CD14-positive monocyte (primary cell): ENCODE measurements around the gene GALNS. TPM values are rescaled to one million over a fixed set of nuclear protein-coding genes. Genes with fewer than 3 reads are reported as not detected.

Source experiments
- DNase-seq, 3 donors: peaks; one replicate each; pipeline ENCODE4 v3.0.0-alpha.2; 2011 to 2022
- H2AFZ ChIP-seq: 2 replicates; pipeline ENCODE4 v1.6.0; 2012; ENCODE audit warnings: mild to moderate bottlenecking, low read depth, low read length, inconsistent platforms; ENCODE audit not compliant: insufficient read depth, poor library complexity, severe bottlenecking
- H3K27ac ChIP-seq, 2 donors: 1 replicate in 1 of 2; 2 replicates in 1 of 2; pipeline ENCODE4 v1.5.1; 2012 to 2013; ENCODE audit warnings: low read length in 2 of 2, control low read depth in 1 of 2, inconsistent platforms in 1 of 2, low read depth in 1 of 2, mild to moderate bottlenecking in 1 of 2
- H3K27me3 ChIP-seq, 2 donors: one replicate each; pipeline versions ENCODE4 v1.6.0 to v1.6.1; 2011 to 2013; ENCODE audit warnings: low read length in 2 of 2; ENCODE audit not compliant: control insufficient read depth in 2 of 2, insufficient read depth in 2 of 2
- H3K36me3 ChIP-seq, 2 donors: replicated peaks in 1 of 2; 1 replicate in 1 of 2; 2 replicates in 1 of 2; pipeline versions ENCODE4 v1.5.1 to v1.6.1; 2012 to 2013; ENCODE audit warnings: low read length in 2 of 2, control low read depth in 1 of 2, inconsistent platforms in 1 of 2, mild to moderate bottlenecking in 1 of 2; ENCODE audit not compliant: insufficient read depth in 2 of 2, control insufficient read depth in 1 of 2
- H3K4me1 ChIP-seq, 2 donors: 1 replicate in 1 of 2; 2 replicates in 1 of 2; pipeline versions ENCODE4 v1.5.1 to v1.6.1; 2012 to 2013; ENCODE audit warnings: low read length in 2 of 2, control low read depth in 1 of 2, inconsistent platforms in 1 of 2, mild to moderate bottlenecking in 1 of 2, moderate library complexity in 1 of 2; ENCODE audit not compliant: insufficient read depth in 2 of 2, control insufficient read depth in 1 of 2
- H3K4me2 ChIP-seq: replicated peaks from 2 replicates; pipeline ENCODE3; 2012; ENCODE audit warnings: low read length, moderate library complexity, mild to moderate bottlenecking; ENCODE audit not compliant: poor library complexity, severe bottlenecking; ENCODE audit errors: extremely low read depth
- H3K4me3 ChIP-seq, 3 experiments: fragments of 200-600 bp in 1 of 3; sonication (generic) in 1 of 3; replicated peaks in 1 of 3; 1 replicate in 2 of 3; 2 replicates in 1 of 3; pipeline ENCODE4 v1.5.1; 2011 to 2013; ENCODE audit warnings: low read length in 3 of 3, mild to moderate bottlenecking in 3 of 3, control low read depth in 2 of 3, low read depth in 2 of 3, inconsistent platforms in 1 of 3, moderate library complexity in 1 of 3
- H3K79me2 ChIP-seq: 2 replicates; pipeline ENCODE4 v1.6.0; 2012; ENCODE audit warnings: mild to moderate bottlenecking, control low read depth, inconsistent platforms, low read length, moderate library complexity; ENCODE audit not compliant: insufficient read depth
- H3K9ac ChIP-seq: 2 replicates; pipeline ENCODE4 v1.6.0; 2017; ENCODE audit warnings: low read length, mild to moderate bottlenecking; ENCODE audit not compliant: insufficient read depth, poor library complexity, severe bottlenecking
- H3K9me3 ChIP-seq, 2 donors: replicated peaks in 1 of 2; 1 replicate in 1 of 2; 2 replicates in 1 of 2; pipeline versions ENCODE4 v1.5.1 to v1.6.1; 2012 to 2013; ENCODE audit warnings: low read length in 2 of 2, control low read depth in 1 of 2; ENCODE audit not compliant: control insufficient read depth in 1 of 2, insufficient read depth in 1 of 2
- H4K20me1 ChIP-seq: 2 replicates; pipeline ENCODE4 v1.6.0; 2012; ENCODE audit warnings: mild to moderate bottlenecking, low read length, control low read depth, moderate library complexity; ENCODE audit not compliant: insufficient read depth
- H3K27ac Mint-ChIP-seq, 7 donors: one replicate each; pipeline ENCODE4 v1.8.0; 2020; ENCODE audit warnings: mild to moderate bottlenecking in 7 of 7, mixed read lengths in 7 of 7, moderate library complexity in 6 of 7, inconsistent platforms in 2 of 7
- H3K27me3 Mint-ChIP-seq, 3 donors: one replicate each; pipeline ENCODE4 v1.8.0; 2021 to 2022; ENCODE audit warnings: low read depth in 3 of 3, mild to moderate bottlenecking in 3 of 3, mixed read lengths in 3 of 3, moderate library complexity in 3 of 3, inconsistent platforms in 1 of 3
- H3K36me3 Mint-ChIP-seq, 2 donors: one replicate each; pipeline ENCODE4 v1.8.0; 2020; ENCODE audit warnings: mixed read lengths in 2 of 2, inconsistent platforms in 1 of 2, mild to moderate bottlenecking in 1 of 2
- H3K4me1 Mint-ChIP-seq: one replicate; pipeline ENCODE4 v1.8.0; 2020; ENCODE audit warnings: mild to moderate bottlenecking, mixed read lengths
- H3K4me3 Mint-ChIP-seq, 2 donors: one replicate each; pipeline ENCODE4 v1.8.0; 2020; ENCODE audit warnings: mild to moderate bottlenecking in 2 of 2, mixed read lengths in 2 of 2, moderate library complexity in 1 of 2
- H3K9me3 Mint-ChIP-seq, 7 donors: one replicate each; pipeline ENCODE4 v1.8.0; 2020 to 2022; ENCODE audit warnings: mixed read lengths in 7 of 7, mild to moderate bottlenecking in 6 of 7, moderate library complexity in 6 of 7, inconsistent platforms in 2 of 7
- WGBS: methylation state at CpG from one replicate; pipeline ENCODE4 v1.1.5; 2013; ENCODE audit warnings: missing lambda C conversion rate; ENCODE audit not compliant: insufficient coverage; 5-methylcytosine and 5-hydroxymethylcytosine counted together
- intact Hi-C, 2 donors: fragments of 100-400 bp; cut with micrococcal nuclease; formaldehyde crosslinking; loops; one replicate each; pipeline versions ENCODE4 v1.15.0 to v1.15.1; 2023
- polyA plus RNA-seq, 3 donors: library from polyadenylated mRNA; depleted of rRNA in 1 of 3; unstranded in 2 of 3; stranded (reverse) in 1 of 3; fragments of 300-500 nt in 2 of 3; fragments of >200 nt in 1 of 3; fragmentation: Illumina TruSeq in 2 of 3; gene quantifications; 1 replicate in 2 of 3; 2 replicates in 1 of 3; pipeline ENCODE4 v1.2.3, GENCODE V29; 2012 to 2021
- TF ChIP-seq, protein P1 (sequence below): fragments of 200-600 bp; IDR thresholded peaks from one replicate; pipeline ENCODE4 v1.8.0; 2022; ENCODE audit warnings: antibody characterized with exemption, mild to moderate bottlenecking

GALNS gene
- polyA plus RNA-seq, 3 donors: 20.2 to 34.4 (median 32.2) TPM

DNA sequence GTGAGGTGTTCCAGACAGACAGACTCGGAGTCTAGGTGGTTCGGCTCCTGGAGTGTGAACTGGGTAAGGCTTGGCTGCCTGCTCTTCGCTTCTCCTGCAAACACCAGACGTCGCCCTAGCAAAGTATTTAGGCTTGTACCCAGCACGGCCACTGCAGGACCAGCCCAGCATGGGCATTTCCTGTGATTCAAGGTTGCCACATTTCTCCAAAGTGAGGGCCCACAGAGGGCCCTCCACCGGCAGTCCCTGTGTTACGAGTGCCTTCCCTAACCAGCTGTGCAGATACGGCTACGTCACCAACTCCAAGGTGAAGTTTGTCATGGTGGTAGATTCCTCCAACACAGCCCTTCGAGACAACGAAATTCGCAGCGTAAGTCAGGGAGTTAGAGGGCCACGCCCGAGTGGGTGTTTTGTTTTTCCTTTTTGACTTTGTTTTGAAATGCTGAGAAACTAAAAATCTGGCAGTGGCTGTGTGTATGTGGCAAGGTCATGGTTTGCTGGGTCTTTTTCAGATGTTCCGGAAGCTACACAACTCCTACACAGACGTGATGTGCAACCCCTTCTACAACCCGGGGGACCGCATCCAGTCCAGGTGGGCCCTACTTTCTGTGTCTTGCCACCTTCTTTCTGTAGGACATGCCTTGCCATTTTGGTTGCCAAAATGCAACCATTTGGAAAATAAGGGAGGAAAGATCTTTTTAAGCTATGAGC is 2.8 kb upstream of the GALNS start:
- H3K36me3 Mint-ChIP-seq: peaks cover 40 to 49% of the 10 kb centered on the region in 2 donors
- TF ChIP-seq, protein P1, sequence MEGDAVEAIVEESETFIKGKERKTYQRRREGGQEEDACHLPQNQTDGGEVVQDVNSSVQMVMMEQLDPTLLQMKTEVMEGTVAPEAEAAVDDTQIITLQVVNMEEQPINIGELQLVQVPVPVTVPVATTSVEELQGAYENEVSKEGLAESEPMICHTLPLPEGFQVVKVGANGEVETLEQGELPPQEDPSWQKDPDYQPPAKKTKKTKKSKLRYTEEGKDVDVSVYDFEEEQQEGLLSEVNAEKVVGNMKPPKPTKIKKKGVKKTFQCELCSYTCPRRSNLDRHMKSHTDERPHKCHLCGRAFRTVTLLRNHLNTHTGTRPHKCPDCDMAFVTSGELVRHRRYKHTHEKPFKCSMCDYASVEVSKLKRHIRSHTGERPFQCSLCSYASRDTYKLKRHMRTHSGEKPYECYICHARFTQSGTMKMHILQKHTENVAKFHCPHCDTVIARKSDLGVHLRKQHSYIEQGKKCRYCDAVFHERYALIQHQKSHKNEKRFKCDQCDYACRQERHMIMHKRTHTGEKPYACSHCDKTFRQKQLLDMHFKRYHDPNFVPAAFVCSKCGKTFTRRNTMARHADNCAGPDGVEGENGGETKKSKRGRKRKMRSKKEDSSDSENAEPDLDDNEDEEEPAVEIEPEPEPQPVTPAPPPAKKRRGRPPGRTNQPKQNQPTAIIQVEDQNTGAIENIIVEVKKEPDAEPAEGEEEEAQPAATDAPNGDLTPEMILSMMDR: no peak
- H3K4me3 ChIP-seq: no peak overlapping the region
- H3K27me3 Mint-ChIP-seq: peaks cover 0 to 2% (median 0%) of the 10 kb centered on the region in 3 donors
- peaks cover 24% of the 10 kb centered on the region for H3K79me2 ChIP-seq
- no peaks in the 10 kb centered on the region for H3K27me3 ChIP-seq
- H4K20me1 ChIP-seq: peaks cover 32% of the 10 kb centered on the region
- no peak overlapping the region for H3K27ac ChIP-seq
- no peak overlapping the region for H3K27ac Mint-ChIP-seq
- no peaks in the 10 kb centered on the region for H3K9me3 ChIP-seq
- H3K9ac ChIP-seq: no peak overlapping the region
- intact Hi-C loops: loop anchor here (2.0 to 10.0 kb wide), 7 partner anchors 43 to 645 kb away; partner anchors contain the start of genes CDH15 (in 1 of the 2), SPG7 (in 1 of the 2) and ZNF778 (in 1 of the 2)
- H3K4me3 Mint-ChIP-seq: no peak overlapping the region
- H2AFZ ChIP-seq: no peak overlapping the region
- no peak for DNase-seq
- H3K9me3 Mint-ChIP-seq: peaks cover 0 to 2% (median 0%) of the 10 kb centered on the region in 7 donors
- WGBS: 92% methylated on average over 8 of the region's 20 CpGs
- H3K4me1 Mint-ChIP-seq: peaks cover 34% of the 10 kb centered on the region
- no peak overlapping the region for H3K4me2 ChIP-seq
- H3K36me3 ChIP-seq: peaks cover 37 to 44% of the 10 kb centered on the region in 2 donors
- H3K4me1 ChIP-seq: peaks cover 27 to 32% of the 10 kb centered on the region in 2 donors

DNA sequence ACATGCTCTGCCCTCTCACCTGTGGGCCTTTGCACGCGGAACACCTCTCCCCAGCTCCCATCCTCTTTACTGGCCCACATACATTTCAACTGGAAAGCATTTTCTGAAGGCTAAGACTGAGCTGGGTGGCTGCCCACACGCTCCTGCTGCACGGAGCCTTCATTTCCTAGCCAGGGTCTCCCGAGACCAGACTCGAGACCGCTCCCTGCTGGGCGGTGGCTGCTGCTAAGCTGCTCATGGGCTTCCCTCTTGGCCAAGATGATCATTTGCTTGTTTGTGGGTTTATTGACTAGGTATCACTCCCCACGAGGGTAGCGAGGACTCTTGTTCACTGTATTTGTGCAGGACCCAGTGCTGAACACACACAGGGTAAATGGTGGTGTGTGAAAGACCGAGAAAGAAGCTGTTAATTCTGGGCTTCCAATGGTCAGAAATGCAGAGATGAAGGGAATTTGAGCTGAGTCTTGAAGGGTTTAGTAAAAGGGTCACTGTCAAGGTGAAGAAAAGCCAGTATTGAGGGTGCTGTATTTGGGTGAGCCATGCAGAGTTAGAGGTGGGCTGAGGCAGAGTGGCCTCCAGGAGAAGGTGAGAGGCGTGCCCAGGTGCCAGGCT is 1.1 kb upstream of the GALNS start:
- intact Hi-C loops: loop anchor here (2.0 to 10.0 kb wide), 8 partner anchors 41 to 647 kb away; partner anchors contain the start of genes CDH15 (in 1 of the 2), SPG7 (in 1 of the 2) and ZNF778 (in 1 of the 2)
- H3K4me1 ChIP-seq: peaks cover 44 to 50% of the 10 kb centered on the region in 2 donors
- H2AFZ ChIP-seq: peak overlapping the region; percentile 99
- Mint-ChIP-seq H3K4me1 (peaks cover 51% of the 10 kb centered on the region), H3K27me3 (peaks cover 0 to 2% (median 0%) of the 10 kb centered on the region in 3 donors), H3K4me3 (peak overlapping the region; percentile 95 to 98), H3K27ac (peak overlapping the region; percentile 66 to 90 (median 87)), H3K36me3 (peaks cover 37 to 45% of the 10 kb centered on the region in 2 donors), H3K9me3 (peaks cover 0 to 2% (median 0%) of the 10 kb centered on the region in 7 donors)
- H3K4me2 ChIP-seq: peak overlapping the region; percentile 100
- H3K27me3 ChIP-seq: no peaks in the 10 kb centered on the region
- peaks cover 39% of the 10 kb centered on the region for H3K79me2 ChIP-seq
- H3K9ac ChIP-seq: peak overlapping the region; percentile 86
- peak overlapping the region in 1 of 2 donors; percentile 83 for H3K27ac ChIP-seq
- no peaks in the 10 kb centered on the region for H3K9me3 ChIP-seq
- peak; percentile 63 to 70 (median 70) for DNase-seq
- peaks cover 49% of the 10 kb centered on the region for H4K20me1 ChIP-seq
- H3K4me3 ChIP-seq: peak overlapping the region; percentile 73 to 99 (median 95)
- H3K36me3 ChIP-seq: peaks cover 37 to 44% of the 10 kb centered on the region in 2 donors
- 17% methylated on average over 10 of the region's 12 CpGs for WGBS
- TF ChIP-seq, protein P1: peak; percentile 80
